GOT3 (cell line): ENCODE data around the gene RECK.
"Not testable (repeated sequence)": the region's sequence is repeated elsewhere in the genome, so short reads cannot be mapped to it uniquely, and the experiment has no call there.

Experiments used
- DNase-seq: peaks from one replicate; lab custom pipeline; 2025; ENCODE audit warnings: mixed read lengths; lab: John Stamatoyannopoulos, UW

RECK gene

GRCh38 chr9:36036780-36037548 lies at the start of gene RECK:
TSS of gene RECK (plus strand) at chr9:36036913. CDS start at chr9:36036999, 86 bp downstream.
- peak; percentile 31 for DNase-seq

- no peak for DNase-seq
Observed at GRCh38 chr9:35990155-35990554, 46.6 kb upstream of the RECK start.

GRCh38 chr9:35993136-35993535 lies 43.6 kb upstream of the RECK start:
- DNase-seq: not testable (repeated sequence)

GRCh38 chr9:35993976-35994720 lies 42.6 kb upstream of the RECK start:
- no peak for DNase-seq

- no peak for DNase-seq
Observed at GRCh38 chr9:35994959-35995358, 41.8 kb upstream of the RECK start.

- no peak for DNase-seq
Observed at GRCh38 chr9:35996358-35996970, 40.2 kb upstream of the RECK start.

- DNase-seq: not testable (repeated sequence)
Observed at GRCh38 chr9:35997016-35997415, 39.7 kb upstream of the RECK start.

- DNase-seq: no peak
Observed at GRCh38 chr9:35998333-35998732, 38.4 kb upstream of the RECK start.

GRCh38 chr9:36005891-36006290 lies 30.8 kb upstream of the RECK start:
- DNase-seq: no peak

GRCh38 chr9:36006549-36007315 lies 30.0 kb upstream of the RECK start:
- DNase-seq: no peak

GRCh38 chr9:36007316-36007708 lies 29.4 kb upstream of the RECK start:
- no peak for DNase-seq

GRCh38 chr9:36007852-36008251 lies 28.9 kb upstream of the RECK start:
- no peak for DNase-seq

GRCh38 chr9:36008774-36009300 lies 27.9 kb upstream of the RECK start:
- DNase-seq: no peak

- DNase-seq: no peak
Observed at GRCh38 chr9:36011379-36011778, 25.3 kb upstream of the RECK start.

- DNase-seq: no peak
Observed at GRCh38 chr9:36017278-36017677, 19.4 kb upstream of the RECK start.

- DNase-seq: no peak
Observed at GRCh38 chr9:36018129-36018528, 18.6 kb upstream of the RECK start.

GRCh38 chr9:36018891-36019720 lies 17.6 kb upstream of the RECK start:
- DNase-seq: no peak

GRCh38 chr9:36021968-36022367 lies 14.7 kb upstream of the RECK start:
- DNase-seq: no peak

- no peak for DNase-seq
Observed at GRCh38 chr9:36023260-36024048, 13.3 kb upstream of the RECK start.

- no peak for DNase-seq
Observed at GRCh38 chr9:36025746-36026145, 11.0 kb upstream of the RECK start.
